Ovary (tissue), 9 donors: ENCODE data around the gene LPO. TPM values are rescaled to one million over a fixed set of nuclear protein-coding genes. Genes with fewer than 3 reads are reported as not detected.

Source experiments
- DNase-seq, 5 donors: peaks; one replicate each; pipeline ENCODE4 v3.0.0-alpha.2; 2019 to 2020
- H3K27ac ChIP-seq, 2 donors: fragments of 200-600 bp; one replicate each; pipeline versions ENCODE4 v1.5.1 to v1.8.0; 2019 to 2022
- H3K27me3 ChIP-seq: fragments of 200-600 bp; one replicate; pipeline ENCODE4 v1.8.0; 2022
- H3K36me3 ChIP-seq: fragments of 200-600 bp; sonication (generic); one replicate; pipeline ENCODE4 v1.5.1; 2019
- H3K4me1 ChIP-seq: one replicate; pipeline ENCODE4 v1.8.1; 2013; ENCODE audit warnings: mild to moderate bottlenecking, moderate library complexity; ENCODE audit not compliant: insufficient read depth
- H3K4me3 ChIP-seq: fragments of 200-600 bp; sonication (generic); one replicate; pipeline ENCODE4 v1.5.1; 2017
- H3K9me3 ChIP-seq, 2 donors: fragments of 200-600 bp in 1 of 2; sonication (generic) in 1 of 2; one replicate each; pipeline versions ENCODE4 v1.5.1 to v1.8.1; 2013 to 2019; ENCODE audit warnings: mild to moderate bottlenecking in 1 of 2, moderate library complexity in 1 of 2
- CTCF ChIP-seq, 3 donors: fragments of 450-650 bp in 2 of 3; fragments of 200-600 bp in 1 of 3; IDR thresholded peaks; one replicate each; pipeline versions ENCODE4 v1.5.1 to v1.8.0; 2016 to 2022; ENCODE audit warnings: antibody characterized with exemption in 3 of 3, mild to moderate bottlenecking in 1 of 3
- EP300 ChIP-seq: sonication (generic); formaldehyde crosslinking; IDR thresholded peaks from one replicate; pipeline ENCODE4 v1.6.1; 2017; ENCODE audit warnings: antibody characterized with exemption
- POLR2A ChIP-seq: fragments of 450-650 bp; IDR thresholded peaks from one replicate; pipeline ENCODE4 v1.6.1; 2017; ENCODE audit warnings: antibody characterized with exemption, mild to moderate bottlenecking, moderate library complexity
- WGBS, 3 donors: extraction: QIAGEN DNeasy Blood & Tissue Kit in 1 of 3; methylation state at CpG; one replicate each; pipeline versions ENCODE4 v1.1.5 to v1.1.7; 2013 to 2017; 5-methylcytosine and 5-hydroxymethylcytosine counted together
- intact Hi-C, 4 donors: fragments of 100-400 bp; cut with DNase I; formaldehyde crosslinking; loops; one replicate each; pipeline versions ENCODE4 v1.11.0 to v1.15.1; 2022 to 2023
- polyA plus RNA-seq, 2 donors: library from polyadenylated mRNA; stranded (reverse); fragments of 200-250 nt in 1 of 2; fragments of 350-450 nt in 1 of 2; fragmentation: Illumina TruSeq in 1 of 2; extraction: RNeasy Lipid Tissue Mini Kit (QIAGEN cat#74804) in 1 of 2; gene quantifications; one replicate each; pipeline ENCODE4 v1.2.3, GENCODE V29; 2013 to 2014
- total RNA-seq, 7 donors: library from RNA; depleted of rRNA in 2 of 7; stranded (reverse); fragments of >200 nt in 2 of 7; fragmentation: NEBNext Ultra II Directional in 3 of 7; extraction: Animal tissue kit (Norgen Biotek cat#: 25700) in 3 of 7; gene quantifications; one replicate each; pipeline versions ENCODE4 v1.1.0 to v1.2.4, GENCODE V29; 2016 to 2023
- donor health status: DM: no; HTN: no; CAD: no; lungs with moderate emphysema.
- donor health status: DM: no; HTN: no; CAD: no.
- donor health status: Bipolar disorder and iron deficiency.
- donor health status: DM: yes; HTN: yes; CAD: no.
- donor health status: DM: no; HTN: no; CAD: no.
- donor health status: DM: yes; HTN: yes; CAD: no.

Gene LPO
- total and polyA plus RNA-seq, 9 donors = 0.32 to 1.6 TPM; not detected in 7

DNA sequence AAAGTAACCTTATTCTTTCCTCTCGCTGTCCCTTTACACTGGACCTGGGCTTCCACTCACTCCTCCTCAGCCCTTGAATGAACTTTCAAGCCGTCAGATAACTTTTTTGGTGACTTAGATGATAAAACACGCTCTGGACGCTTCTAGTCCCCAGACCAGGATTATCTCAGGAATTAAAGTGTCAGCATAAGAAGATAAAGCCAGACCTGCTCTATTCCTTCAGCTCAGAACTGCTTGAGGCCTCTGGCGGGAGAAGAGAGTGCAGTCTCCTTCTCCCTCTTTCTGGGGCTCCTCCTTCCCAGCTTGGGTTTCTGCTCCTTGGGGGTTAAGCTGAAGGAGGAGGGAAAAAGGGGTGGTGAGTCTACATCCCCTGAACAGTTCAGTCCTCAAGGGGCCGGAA lies 6.6 kb downstream of the LPO start:
- Histone ChIP-seq H3K4me1 (no peaks in the 10 kb centered on the region), H3K9me3 (no peaks in the 10 kb centered on the region), H3K36me3 (no peaks in the 10 kb centered on the region), H3K27me3 (no peaks in the 10 kb centered on the region), H3K4me3 (no peak overlapping the region), H3K27ac (no peak overlapping the region)
- 36 to 49% (median 49%) methylated on average over 6 of the region's 6 CpGs for WGBS, 3 donors
- no peak for TF ChIP-seq CTCF (IDR thresholded peaks at IDR 0.05)
- TF ChIP-seq POLR2A = no peak
- no peak for TF ChIP-seq EP300
- DNase-seq = no peak
- intact Hi-C loops = no loop called here

DNA sequence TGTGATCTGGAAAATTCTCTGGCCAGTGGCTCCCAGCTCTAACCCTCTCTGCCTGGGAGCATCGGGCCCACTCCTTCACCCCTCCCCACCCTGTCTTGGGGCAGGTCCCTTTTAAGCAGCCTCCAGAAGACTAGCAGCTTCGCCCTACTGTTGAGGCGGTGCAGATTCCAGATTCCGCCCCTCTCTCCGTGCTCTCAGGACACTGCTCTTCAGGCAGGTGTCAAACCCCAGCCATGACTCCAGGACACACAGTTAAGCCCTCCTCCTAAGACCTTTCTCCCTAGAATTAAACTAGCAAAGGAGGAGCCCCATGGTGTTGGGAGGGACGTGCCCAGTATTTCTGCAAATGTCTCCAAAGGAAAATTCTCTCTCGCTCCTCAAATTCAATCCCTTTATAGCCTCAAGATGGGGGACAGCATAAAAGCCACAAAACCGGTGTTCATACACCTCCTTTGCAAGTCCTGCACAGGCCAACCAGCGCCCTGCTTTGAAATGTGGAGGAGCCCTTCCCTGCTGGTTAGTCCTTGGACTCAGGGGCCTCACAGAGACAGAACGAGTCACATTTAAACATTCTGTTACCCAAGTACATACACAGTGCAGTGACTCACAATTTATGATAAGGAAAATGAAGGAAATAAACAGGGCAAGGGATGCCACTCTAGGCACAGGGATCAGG lies 7.2 kb downstream of the LPO start:
- Histone ChIP-seq H3K9me3 (no peaks in the 10 kb centered on the region), H3K4me1 (no peaks in the 10 kb centered on the region), H3K4me3 (no peak overlapping the region), H3K27ac (no peak overlapping the region), H3K27me3 (no peaks in the 10 kb centered on the region), H3K36me3 (no peaks in the 10 kb centered on the region)
- intact Hi-C loops = no loop called here
- no peak for DNase-seq
- WGBS, 3 donors = 51 to 54% (median 53%) methylated on average over 10 of the region's 10 CpGs
- TF ChIP-seq POLR2A (no peak), EP300 (no peak), CTCF (IDR thresholded peaks at IDR 0.05) (no peak)

GRCh38 chr17:58246104-58246740 lies 7.8 kb downstream of the LPO start:
- H3K9me3 ChIP-seq = no peaks in the 10 kb centered on the region
- 71 to 78% (median 75%) methylated on average over 13 of the region's 13 CpGs for WGBS, 3 donors
- no peak overlapping the region for H3K27ac ChIP-seq
- no peaks in the 10 kb centered on the region for H3K36me3 ChIP-seq
- TF ChIP-seq EP300 = no peak
- no peak for TF ChIP-seq CTCF (IDR thresholded peaks at IDR 0.05)
- no peak for TF ChIP-seq POLR2A
- H3K4me3 ChIP-seq = no peak overlapping the region
- DNase-seq = no peak
- H3K27me3 ChIP-seq = no peaks in the 10 kb centered on the region
- no peaks in the 10 kb centered on the region for H3K4me1 ChIP-seq
- intact Hi-C loops = no loop called here

GRCh38 chr17:58246781-58247180 lies 8.4 kb downstream of the LPO start:
- H3K27me3 ChIP-seq = no peaks in the 10 kb centered on the region
- no peaks in the 10 kb centered on the region for H3K36me3 ChIP-seq
- H3K4me1 ChIP-seq = no peaks in the 10 kb centered on the region
- DNase-seq = no peak
- TF ChIP-seq EP300 = no peak
- TF ChIP-seq CTCF (IDR thresholded peaks at IDR 0.05) = no peak
- TF ChIP-seq POLR2A = no peak
- no peak overlapping the region for H3K4me3 ChIP-seq
- WGBS, 3 donors = 7 to 44% (median 10%) methylated on average over 1 of the region's 1 CpG
- intact Hi-C loops = no loop called here
- H3K27ac ChIP-seq = no peak overlapping the region
- H3K9me3 ChIP-seq = no peaks in the 10 kb centered on the region
